B cell (primary cell): Measurements from ENCODE around the gene MAF.

Experiments used
- EZH2 ChIP-seq: IDR thresholded peaks from 2 replicates; pipeline ENCODE4 v1.6.1; 2012; ENCODE audit warnings: borderline replicate concordance, low read depth, mild to moderate bottlenecking, moderate library complexity, low read length; ENCODE audit not compliant: insufficient read depth, poor library complexity, severe bottlenecking
- TF ChIP-seq, protein P1 (sequence below): fragments of 200-600 bp; IDR thresholded peaks from one replicate; pipeline ENCODE4 v1.8.0; 2022; ENCODE audit warnings: antibody characterized with exemption, mild to moderate bottlenecking

DNA sequence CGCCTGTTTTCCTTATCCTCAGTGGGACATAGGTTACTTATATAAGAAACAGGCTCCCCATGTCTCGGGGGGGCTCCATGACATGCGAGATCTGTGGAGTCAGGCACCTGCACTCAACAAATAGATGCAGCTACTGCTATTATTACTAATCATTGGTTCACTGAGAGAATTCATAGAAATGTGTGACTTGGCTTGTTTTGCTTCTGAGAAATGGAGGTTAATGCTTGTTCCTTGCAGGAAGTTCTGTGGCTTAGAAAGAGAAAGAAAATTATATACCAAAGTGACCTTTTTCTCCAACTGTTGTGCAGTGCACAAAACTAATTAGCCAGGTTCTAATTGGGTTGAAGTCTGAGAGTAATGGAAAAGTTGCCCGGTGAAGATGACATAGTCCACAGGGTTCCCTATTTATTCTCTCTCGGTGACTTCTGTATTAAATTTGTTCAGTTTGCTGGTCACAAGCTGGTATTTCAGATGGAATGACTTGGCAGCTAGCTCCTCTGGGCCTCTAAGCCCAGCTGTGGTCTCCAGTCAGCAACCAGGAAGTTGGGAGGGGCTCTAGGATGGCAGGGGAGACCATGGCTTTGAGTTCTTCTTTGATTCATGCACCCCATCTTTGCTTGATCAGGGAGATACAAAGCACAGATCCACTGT is 17.6 kb upstream of the MAF start:
- TF ChIP-seq, protein P1, sequence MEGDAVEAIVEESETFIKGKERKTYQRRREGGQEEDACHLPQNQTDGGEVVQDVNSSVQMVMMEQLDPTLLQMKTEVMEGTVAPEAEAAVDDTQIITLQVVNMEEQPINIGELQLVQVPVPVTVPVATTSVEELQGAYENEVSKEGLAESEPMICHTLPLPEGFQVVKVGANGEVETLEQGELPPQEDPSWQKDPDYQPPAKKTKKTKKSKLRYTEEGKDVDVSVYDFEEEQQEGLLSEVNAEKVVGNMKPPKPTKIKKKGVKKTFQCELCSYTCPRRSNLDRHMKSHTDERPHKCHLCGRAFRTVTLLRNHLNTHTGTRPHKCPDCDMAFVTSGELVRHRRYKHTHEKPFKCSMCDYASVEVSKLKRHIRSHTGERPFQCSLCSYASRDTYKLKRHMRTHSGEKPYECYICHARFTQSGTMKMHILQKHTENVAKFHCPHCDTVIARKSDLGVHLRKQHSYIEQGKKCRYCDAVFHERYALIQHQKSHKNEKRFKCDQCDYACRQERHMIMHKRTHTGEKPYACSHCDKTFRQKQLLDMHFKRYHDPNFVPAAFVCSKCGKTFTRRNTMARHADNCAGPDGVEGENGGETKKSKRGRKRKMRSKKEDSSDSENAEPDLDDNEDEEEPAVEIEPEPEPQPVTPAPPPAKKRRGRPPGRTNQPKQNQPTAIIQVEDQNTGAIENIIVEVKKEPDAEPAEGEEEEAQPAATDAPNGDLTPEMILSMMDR: no peak
- no peak for TF ChIP-seq EZH2
